Vagina (tissue), 2 donors: ENCODE measurements around the gene SNRNP25. TPM values are rescaled to one million over a fixed set of nuclear protein-coding genes. Genes with fewer than 3 reads are reported as not detected.
A peak's percentile ranks its signal among the peaks of the same experiment; 100 is the strongest.

Experiments
- DNase-seq, 2 donors: peaks; one replicate each; pipeline ENCODE4 v3.0.0-alpha.2; 2017; ENCODE audit errors: extremely low spot score in 2 of 2
- H3K27ac ChIP-seq: fragments of 200-600 bp; sonication (generic); one replicate; pipeline ENCODE4 v1.5.1; 2019
- H3K27me3 ChIP-seq: fragments of 200-600 bp; sonication (generic); one replicate; pipeline ENCODE4 v1.5.1; 2019
- H3K36me3 ChIP-seq, 2 donors: fragments of 200-600 bp; sonication (generic); one replicate each; pipeline ENCODE4 v1.5.1; 2017 to 2019
- H3K4me1 ChIP-seq: fragments of 200-600 bp; sonication (generic); one replicate; pipeline ENCODE4 v1.5.1; 2019
- H3K4me3 ChIP-seq, 2 donors: fragments of 200-600 bp; sonication (generic); 1 replicate in 1 of 2; 2 replicates in 1 of 2; pipeline ENCODE4 v1.5.1; 2016 to 2019
- H3K9me3 ChIP-seq: fragments of 200-600 bp; sonication (generic); one replicate; pipeline ENCODE4 v1.5.1; 2019
- POLR2A ChIP-seq, 2 donors: fragments of 450-650 bp; IDR thresholded peaks; one replicate each; pipeline ENCODE4 v1.6.1; 2017; ENCODE audit warnings: antibody characterized with exemption in 2 of 2, mild to moderate bottlenecking in 2 of 2, moderate library complexity in 2 of 2
- POLR2AphosphoS5 ChIP-seq, 2 donors: sonication (generic); formaldehyde crosslinking; IDR thresholded peaks; one replicate each; pipeline ENCODE4 v1.9.0; 2017; ENCODE audit warnings: antibody characterized with exemption in 2 of 2, mild to moderate bottlenecking in 2 of 2, low read depth in 1 of 2; ENCODE audit not compliant: insufficient read depth in 1 of 2
- intact Hi-C: fragments of 100-400 bp; cut with DNase I; formaldehyde crosslinking; loops from one replicate; pipeline ENCODE4 v1.15.1; 2023
- total RNA-seq: library from RNA; depleted of rRNA; stranded (reverse); fragments of >200 nt; gene quantifications from one replicate; pipeline ENCODE4 v1.2.3, GENCODE V29; 2016
- TF ChIP-seq, protein P1 (sequence below), 3 experiments: fragments of 450-650 bp in 2 of 3; fragments of 200-600 bp in 1 of 3; sonication (generic) in 1 of 3; IDR thresholded peaks; one replicate each; pipeline ENCODE4 v1.5.1; 2017 to 2019; ENCODE audit warnings: antibody characterized with exemption in 3 of 3, mild to moderate bottlenecking in 2 of 3, moderate library complexity in 2 of 3

Gene SNRNP25
- total RNA-seq, 1 donor from 2014 or later, result 15.0 TPM

DNA sequence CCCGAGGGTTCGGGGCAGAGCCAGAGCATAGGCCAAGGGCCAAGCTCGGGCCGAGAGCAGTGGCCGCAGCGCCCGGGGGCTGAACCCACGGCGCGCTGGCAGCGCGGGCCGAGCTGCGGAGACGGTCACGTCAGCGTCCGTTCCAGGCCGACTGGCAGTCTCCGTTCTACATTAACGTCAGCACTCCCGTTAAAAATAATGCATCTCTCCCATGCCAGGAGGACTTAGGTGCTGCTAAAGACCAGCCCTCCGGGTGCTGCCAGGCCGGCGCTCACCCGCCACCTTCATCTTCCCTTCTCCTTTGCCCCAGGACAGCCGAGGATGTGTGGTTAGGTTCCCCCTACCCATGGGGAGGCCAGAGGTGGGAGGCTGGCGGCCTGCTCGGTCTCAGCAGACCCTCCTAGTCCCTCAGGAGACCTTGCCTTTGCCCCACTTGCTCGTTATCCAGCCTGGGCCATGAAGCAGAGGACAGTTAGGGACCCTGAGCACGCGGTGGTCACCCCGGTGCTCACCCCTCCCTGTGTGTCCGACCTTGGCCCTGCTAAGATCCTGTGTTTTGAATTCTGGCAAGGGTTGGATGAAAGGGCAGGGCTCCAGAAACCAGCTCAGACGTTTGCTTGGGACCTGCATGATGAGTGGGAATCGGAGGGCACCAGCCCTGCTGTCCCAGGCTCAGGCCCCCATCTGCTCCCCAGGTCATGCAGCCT, 25.0 kb downstream of the SNRNP25 start:
- no peak for DNase-seq
- Histone ChIP-seq H3K27me3 (no peaks in the 10 kb centered on the region), H3K27ac (peak overlapping the region; percentile 89), H3K4me3 (peak overlapping the region; percentile 74 to 98), H3K9me3 (no peaks in the 10 kb centered on the region), H3K36me3 (no peaks in the 10 kb centered on the region), H3K4me1 (peaks cover 59% of the 10 kb centered on the region)
- intact Hi-C loops, result no loop called here
- TF ChIP-seq POLR2A (IDR thresholded peaks at IDR 0.05) (no peak), POLR2AphosphoS5 (IDR thresholded peaks at IDR 0.05; ENCODE audit: insufficient read depth in 1 of 2, low read depth in 1 of 2) (peak in 1 of 2 donors; percentile 8)

DNA sequence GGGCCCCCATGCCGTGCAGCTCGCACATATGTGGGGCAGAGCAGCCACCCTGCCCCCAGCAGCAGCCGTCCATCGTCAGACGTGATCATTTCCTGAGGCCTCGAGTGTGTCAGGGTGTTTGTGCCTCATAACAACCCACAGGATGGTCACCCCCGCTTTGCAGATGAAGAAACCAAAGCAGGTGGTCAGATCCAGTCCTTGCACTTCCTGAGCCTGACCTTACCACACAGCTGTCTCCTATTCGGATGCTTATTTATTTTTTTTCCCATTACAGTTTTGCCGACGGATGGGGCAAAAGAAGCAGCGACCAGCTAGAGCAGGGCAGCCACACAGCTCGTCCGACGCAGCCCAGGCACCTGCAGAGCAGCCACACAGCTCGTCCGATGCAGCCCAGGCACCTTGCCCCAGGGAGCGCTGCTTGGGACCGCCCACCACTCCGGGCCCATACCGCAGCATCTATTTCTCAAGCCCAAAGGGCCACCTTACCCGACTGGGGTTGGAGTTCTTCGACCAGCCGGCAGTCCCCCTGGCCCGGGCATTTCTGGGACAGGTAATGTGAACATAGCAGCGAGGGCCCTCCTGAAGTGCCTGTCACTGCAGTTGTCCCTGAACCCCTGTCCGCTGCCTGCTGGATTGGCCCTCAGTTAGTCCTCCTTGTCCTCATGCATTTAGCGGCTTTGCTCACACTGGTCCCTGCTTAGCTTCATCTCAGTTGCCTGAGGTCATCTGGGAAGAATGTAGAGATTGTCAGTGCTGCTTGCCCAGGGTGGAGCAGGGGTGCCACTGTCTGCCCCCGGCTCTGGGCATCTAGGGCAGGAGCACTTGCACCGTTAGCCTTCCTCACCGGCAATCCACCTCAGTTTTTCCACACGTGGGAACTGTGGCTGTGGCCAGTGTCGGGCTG, 25.8 kb downstream of the SNRNP25 start:
- intact Hi-C loops, result no loop called here
- peaks cover 58% of the 10 kb centered on the region for H3K4me1 ChIP-seq

DNA sequence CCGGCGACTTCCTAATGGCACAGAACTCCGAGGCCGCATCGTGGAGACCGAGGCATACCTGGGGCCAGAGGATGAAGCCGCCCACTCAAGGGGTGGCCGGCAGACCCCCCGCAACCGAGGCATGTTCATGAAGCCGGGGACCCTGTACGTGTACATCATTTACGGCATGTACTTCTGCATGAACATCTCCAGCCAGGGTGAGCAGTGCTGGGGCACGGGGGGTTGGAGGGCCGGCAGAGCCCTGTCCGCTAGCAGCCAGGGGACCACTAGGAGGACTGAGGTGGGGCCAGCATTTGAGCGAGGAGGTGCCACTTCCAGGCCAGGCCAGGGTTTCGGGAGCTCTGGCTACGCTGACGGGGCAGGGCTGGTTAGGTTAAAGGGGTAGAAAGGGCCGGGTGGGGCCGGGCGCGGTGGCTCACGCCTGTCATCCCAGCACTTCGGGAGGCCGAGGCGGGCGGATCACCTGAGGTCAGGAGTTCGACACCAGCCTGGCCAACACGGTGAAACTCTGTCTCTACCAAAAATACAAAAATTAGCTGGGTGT, 29.5 kb downstream of the SNRNP25 start:
- H3K9me3 ChIP-seq, result no peaks in the 10 kb centered on the region
- intact Hi-C loops, result no loop called here
- H3K4me3 ChIP-seq, result no peak overlapping the region
- H3K4me1 ChIP-seq, result peaks cover 36% of the 10 kb centered on the region
- H3K36me3 ChIP-seq, result peaks cover 0 to 23% of the 10 kb centered on the region in 2 donors
- no peak for DNase-seq
- TF ChIP-seq POLR2A (IDR thresholded peaks at IDR 0.05), result no peak
- no peak for TF ChIP-seq POLR2AphosphoS5 (IDR thresholded peaks at IDR 0.05; ENCODE audit: insufficient read depth in 1 of 2, low read depth in 1 of 2)
- TF ChIP-seq, protein P1, sequence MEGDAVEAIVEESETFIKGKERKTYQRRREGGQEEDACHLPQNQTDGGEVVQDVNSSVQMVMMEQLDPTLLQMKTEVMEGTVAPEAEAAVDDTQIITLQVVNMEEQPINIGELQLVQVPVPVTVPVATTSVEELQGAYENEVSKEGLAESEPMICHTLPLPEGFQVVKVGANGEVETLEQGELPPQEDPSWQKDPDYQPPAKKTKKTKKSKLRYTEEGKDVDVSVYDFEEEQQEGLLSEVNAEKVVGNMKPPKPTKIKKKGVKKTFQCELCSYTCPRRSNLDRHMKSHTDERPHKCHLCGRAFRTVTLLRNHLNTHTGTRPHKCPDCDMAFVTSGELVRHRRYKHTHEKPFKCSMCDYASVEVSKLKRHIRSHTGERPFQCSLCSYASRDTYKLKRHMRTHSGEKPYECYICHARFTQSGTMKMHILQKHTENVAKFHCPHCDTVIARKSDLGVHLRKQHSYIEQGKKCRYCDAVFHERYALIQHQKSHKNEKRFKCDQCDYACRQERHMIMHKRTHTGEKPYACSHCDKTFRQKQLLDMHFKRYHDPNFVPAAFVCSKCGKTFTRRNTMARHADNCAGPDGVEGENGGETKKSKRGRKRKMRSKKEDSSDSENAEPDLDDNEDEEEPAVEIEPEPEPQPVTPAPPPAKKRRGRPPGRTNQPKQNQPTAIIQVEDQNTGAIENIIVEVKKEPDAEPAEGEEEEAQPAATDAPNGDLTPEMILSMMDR (IDR thresholded peaks at IDR 0.05), result no peak
- no peak overlapping the region for H3K27ac ChIP-seq
- H3K27me3 ChIP-seq, result no peaks in the 10 kb centered on the region

More for the DNA sequence above, 25.8 kb downstream of the SNRNP25 start:
- no peaks in the 10 kb centered on the region for H3K27me3 ChIP-seq
- peak overlapping the region; percentile 89 for H3K27ac ChIP-seq
- peak overlapping the region; percentile 74 to 98 for H3K4me3 ChIP-seq
- DNase-seq, result no peak
- TF ChIP-seq, protein P1 (IDR thresholded peaks at IDR 0.05), result no peak
- TF ChIP-seq POLR2AphosphoS5 (IDR thresholded peaks at IDR 0.05; ENCODE audit: insufficient read depth in 1 of 2, low read depth in 1 of 2) (no peak), POLR2A (IDR thresholded peaks at IDR 0.05) (no peak)
- no peaks in the 10 kb centered on the region for H3K36me3 ChIP-seq
- H3K9me3 ChIP-seq, result no peaks in the 10 kb centered on the region

DNA sequence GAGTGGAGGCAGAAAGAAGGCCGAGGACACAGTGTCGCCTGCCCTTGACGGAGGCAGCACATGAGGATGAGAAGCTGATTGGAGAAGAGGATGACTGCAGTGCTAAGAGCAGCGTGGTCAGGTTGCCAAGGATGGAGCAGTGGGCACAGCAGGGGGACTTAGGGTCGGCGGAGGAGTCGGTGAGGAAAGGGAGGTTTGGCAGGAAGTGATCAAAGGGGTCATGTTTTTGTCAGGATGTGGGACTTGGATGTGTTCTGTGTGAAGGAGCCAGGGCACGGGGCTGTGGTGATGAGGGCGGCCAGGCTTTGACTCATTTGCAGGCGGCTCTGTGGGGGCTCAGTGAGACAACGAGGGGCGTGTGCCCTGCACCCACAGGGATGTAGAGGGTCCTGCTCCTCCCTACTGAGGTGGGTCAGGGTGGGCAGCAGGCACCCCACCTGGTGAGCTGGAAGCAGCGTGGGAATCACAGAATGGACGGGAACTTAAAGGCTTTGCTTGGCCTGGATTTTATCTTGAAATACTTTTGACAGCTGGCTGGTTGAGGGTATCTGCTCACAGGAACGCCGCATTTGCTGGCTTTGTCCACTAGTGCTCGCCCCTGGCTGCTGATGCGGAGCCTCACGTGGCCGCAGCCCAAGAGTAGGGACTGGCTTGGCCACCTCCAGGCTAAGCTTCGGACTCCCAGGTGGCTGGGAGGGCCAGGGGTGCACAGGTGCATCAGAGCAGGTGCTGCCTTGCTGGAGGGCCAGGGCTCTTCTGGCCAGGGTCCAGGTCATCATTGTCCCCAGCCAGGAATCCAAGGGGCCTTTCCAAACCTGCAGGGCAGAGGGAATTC, 30.4 kb downstream of the SNRNP25 start:
- Histone ChIP-seq H3K27ac (peak overlapping the region; percentile 62), H3K27me3 (no peaks in the 10 kb centered on the region), H3K36me3 (peaks cover 0 to 30% of the 10 kb centered on the region in 2 donors), H3K4me1 (peaks cover 30% of the 10 kb centered on the region), H3K4me3 (no peak overlapping the region), H3K9me3 (no peaks in the 10 kb centered on the region)
- TF ChIP-seq, protein P1 (IDR thresholded peaks at IDR 0.05), result no peak
- no peak for TF ChIP-seq POLR2A (IDR thresholded peaks at IDR 0.05)
- no peak for TF ChIP-seq POLR2AphosphoS5 (IDR thresholded peaks at IDR 0.05; ENCODE audit: insufficient read depth in 1 of 2, low read depth in 1 of 2)
- DNase-seq, result no peak
- intact Hi-C loops, result no loop called here
